Mononuclear cell (primary cell): ENCODE results near the gene TNPO3. TPM values are rescaled to one million over a fixed set of nuclear protein-coding genes. Genes with fewer than 3 reads are reported as not detected.
"Not testable (repeated sequence)": the region's sequence is repeated elsewhere in the genome, so short reads cannot be mapped to it uniquely, and the experiment has no call there.

Source experiments
- H3K27me3 ChIP-seq: 2 replicates; pipeline ENCODE4 v1.6.0; 2011; ENCODE audit warnings: low read length, control low read depth; ENCODE audit not compliant: insufficient read depth
- H3K4me1 ChIP-seq: 2 replicates; pipeline ENCODE4 v1.5.1; 2011; ENCODE audit warnings: mild to moderate bottlenecking, low read length, control low read depth; ENCODE audit not compliant: insufficient read depth
- H3K4me3 ChIP-seq: 2 replicates; pipeline ENCODE4 v1.5.1; 2011; ENCODE audit warnings: mild to moderate bottlenecking, low read length, moderate library complexity
- H3K9me3 ChIP-seq: 2 replicates; pipeline ENCODE4 v1.5.1; 2011; ENCODE audit warnings: low read depth, mild to moderate bottlenecking, control low read depth, low read length
- total RNA-seq: library from RNA; depleted of rRNA; stranded (reverse); fragments of >200 nt; gene quantifications from one replicate; pipeline ENCODE4 v1.2.3, GENCODE V29; 2012

The TNPO3 gene
- total RNA-seq, 1 donor = 26.8 TPM

- no peak overlapping the region for H3K4me3 ChIP-seq
- peaks cover 28% of the 10 kb centered on the region for H3K4me1 ChIP-seq
- H3K27me3 ChIP-seq = no peaks in the 10 kb centered on the region
- no peaks in the 10 kb centered on the region for H3K9me3 ChIP-seq
Observed at GRCh38 chr7:129012641-129013040, 42.3 kb downstream of the TNPO3 start.

DNA sequence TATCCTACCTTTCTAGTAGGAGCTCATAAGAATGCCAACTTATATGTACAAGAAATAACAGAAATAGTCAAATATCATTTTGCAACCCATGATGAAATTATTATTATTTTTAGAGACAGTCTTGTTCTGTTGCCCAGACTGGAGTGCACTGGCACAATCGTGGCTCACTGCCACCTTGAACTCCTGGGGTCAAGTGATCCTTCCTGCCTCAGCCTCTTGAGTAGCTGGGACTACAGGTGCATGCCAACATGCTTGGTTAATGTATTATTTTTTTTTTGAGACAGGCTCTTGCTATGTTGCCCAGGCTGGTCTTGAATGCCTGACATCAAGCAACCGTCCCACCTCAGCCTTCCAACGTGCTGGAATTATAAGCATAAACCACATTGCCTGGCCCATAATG is 44.8 kb downstream of the TNPO3 start:
- Histone ChIP-seq H3K27me3 (no peaks in the 10 kb centered on the region), H3K4me1 (peaks cover 28% of the 10 kb centered on the region), H3K4me3 (no peak overlapping the region), H3K9me3 (no peaks in the 10 kb centered on the region)

DNA sequence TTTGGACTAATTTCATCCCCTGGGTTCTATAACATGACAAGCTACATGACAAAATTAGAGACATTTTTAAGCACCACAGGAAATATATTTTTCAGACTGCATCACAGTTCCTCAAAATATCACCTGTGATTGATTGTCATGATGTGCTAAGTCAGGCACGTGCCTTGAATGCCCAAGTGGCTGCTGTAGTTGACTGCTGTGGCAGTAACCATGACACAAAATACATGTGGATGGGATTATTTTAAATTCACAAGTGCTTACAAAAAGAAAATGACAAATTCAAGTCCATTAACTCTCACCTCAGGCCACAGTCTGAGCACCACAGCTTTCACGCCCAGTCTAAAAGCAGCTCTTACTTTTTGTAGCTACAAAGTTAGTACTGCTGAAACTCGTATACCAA is 45.5 kb downstream of the TNPO3 start:
- peaks cover 24% of the 10 kb centered on the region for H3K4me1 ChIP-seq
- no peaks in the 10 kb centered on the region for H3K27me3 ChIP-seq
- no peak overlapping the region for H3K4me3 ChIP-seq
- no peaks in the 10 kb centered on the region for H3K9me3 ChIP-seq

DNA sequence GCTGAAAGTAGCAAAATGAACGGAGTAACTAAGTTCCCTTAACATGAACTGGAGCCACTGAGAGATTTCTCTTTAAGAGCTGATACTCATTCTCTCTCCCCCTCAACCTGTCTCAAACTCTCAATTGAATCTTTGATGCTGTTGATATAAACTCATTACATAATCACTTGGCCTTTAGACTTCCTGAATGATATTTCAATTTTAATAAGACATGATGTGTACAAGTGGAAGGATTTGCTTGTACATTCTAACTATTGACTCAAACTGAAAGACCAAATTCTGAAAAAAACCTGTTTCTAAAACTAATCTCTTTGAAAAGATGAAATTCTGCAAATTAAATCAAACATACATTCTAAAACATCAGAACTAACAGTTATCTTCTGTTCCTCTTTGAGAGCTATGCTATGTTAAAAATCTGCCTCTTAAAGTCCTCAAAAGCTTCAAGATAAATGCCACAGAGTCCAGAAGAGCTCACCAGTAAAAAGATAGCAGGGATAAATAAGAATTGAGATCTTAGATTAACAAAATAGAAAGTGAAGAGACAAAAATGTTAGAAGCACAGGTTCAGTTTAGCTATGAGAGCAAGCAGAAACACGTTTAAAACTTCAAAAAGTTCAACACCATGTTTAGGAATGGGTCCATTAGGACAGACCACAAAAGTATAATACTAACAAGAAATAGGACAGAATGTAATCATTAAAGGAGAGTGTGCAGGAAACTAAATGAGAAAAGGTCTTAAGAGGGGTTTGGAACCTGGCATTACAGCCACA is 46.1 kb downstream of the TNPO3 start:
- Histone ChIP-seq H3K9me3 (no peaks in the 10 kb centered on the region), H3K4me3 (no peak overlapping the region), H3K4me1 (peaks cover 19% of the 10 kb centered on the region), H3K27me3 (no peaks in the 10 kb centered on the region)

DNA sequence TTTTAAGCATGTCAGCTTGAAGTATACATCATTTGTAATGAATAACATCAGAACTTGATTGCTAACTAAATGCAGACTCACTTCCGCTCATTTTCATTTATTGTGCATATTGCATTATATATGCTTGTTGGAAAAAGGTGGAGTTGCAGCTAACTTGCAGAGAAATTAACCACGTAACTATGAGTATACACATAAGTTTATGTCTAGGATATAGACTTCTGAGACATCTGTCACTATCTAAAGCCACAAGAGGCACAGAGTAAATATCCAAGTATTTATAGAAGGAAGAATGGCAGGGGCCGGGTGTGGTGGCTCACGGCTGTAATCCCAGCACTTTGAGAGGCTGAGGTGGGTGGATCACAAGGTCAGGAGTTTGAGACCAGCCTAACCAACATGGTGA is 47.3 kb downstream of the TNPO3 start:
- H3K4me1 ChIP-seq = peaks cover 11% of the 10 kb centered on the region
- H3K9me3 ChIP-seq = no peaks in the 10 kb centered on the region
- no peak overlapping the region for H3K4me3 ChIP-seq
- no peaks in the 10 kb centered on the region for H3K27me3 ChIP-seq

DNA sequence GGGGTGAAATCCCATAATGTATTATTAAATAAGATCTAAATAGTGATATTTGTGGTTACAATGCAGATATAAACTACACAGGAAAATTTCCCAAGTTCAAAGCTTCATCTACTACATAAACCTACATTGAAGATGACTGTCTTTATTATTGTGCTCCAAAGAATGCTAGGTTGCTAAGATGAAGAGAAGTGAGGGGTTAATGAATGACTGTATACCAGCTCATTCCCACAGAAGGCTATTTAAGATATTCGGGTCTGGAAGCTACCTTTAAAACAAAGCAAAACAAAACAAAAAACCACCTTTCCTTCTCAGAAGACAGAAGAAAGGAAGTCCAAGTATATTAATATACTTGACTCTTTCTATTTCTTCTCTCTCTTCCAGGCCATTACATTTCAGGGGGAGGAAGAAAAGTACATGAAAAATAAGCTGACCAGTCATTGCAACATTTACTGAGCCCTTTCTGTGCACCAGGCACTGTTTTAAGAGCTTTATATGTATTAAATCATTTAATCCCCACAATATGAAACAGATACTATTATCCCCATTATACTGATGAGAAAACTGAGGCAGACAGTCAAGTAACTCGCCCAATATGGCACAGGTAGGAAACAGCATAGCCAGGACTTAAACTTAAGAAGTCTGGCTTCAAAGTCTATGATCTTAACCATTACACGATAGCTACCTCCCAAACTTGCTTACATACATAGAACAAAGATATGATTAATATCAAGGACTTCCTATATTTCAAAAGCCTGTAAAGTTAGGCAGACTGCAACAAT is 48.1 kb downstream of the TNPO3 start:
- peaks cover 11% of the 10 kb centered on the region for H3K4me1 ChIP-seq
- H3K9me3 ChIP-seq = no peaks in the 10 kb centered on the region
- H3K4me3 ChIP-seq = no peak overlapping the region
- no peaks in the 10 kb centered on the region for H3K27me3 ChIP-seq

- Histone ChIP-seq H3K9me3 (no peaks in the 10 kb centered on the region), H3K4me3 (no peak overlapping the region)
Observed at GRCh38 chr7:129005186-129005585, 49.7 kb downstream of the TNPO3 start.

DNA sequence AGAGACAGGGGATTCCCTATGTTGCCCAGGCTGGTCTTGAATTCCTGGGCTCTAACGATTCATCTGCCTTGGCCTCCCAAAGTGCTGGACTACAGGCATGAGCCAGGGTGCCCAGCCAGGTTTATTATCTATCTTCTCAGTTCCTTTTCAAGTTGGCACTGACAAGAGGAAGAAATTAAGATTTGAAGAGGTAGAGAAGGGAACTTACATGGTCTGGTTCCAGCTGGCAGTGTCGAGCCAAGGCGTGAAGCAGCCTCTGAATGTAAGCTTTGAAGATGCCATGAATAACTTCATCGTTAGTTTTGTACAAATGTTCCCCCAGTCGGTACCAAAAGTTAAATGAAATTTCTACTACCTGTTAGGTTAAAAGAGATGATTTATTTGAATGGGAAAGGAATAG is 57.7 kb downstream of the TNPO3 start:
- no peaks in the 10 kb centered on the region for H3K4me1 ChIP-seq
- no peaks in the 10 kb centered on the region for H3K9me3 ChIP-seq
- H3K27me3 ChIP-seq = no peaks in the 10 kb centered on the region
- H3K4me3 ChIP-seq = no peak overlapping the region

More at GRCh38 chr7:129005186-129005585, 49.7 kb downstream of the TNPO3 start:
- peaks cover 10% of the 10 kb centered on the region for H3K4me1 ChIP-seq
- H3K27me3 ChIP-seq = no peaks in the 10 kb centered on the region

DNA sequence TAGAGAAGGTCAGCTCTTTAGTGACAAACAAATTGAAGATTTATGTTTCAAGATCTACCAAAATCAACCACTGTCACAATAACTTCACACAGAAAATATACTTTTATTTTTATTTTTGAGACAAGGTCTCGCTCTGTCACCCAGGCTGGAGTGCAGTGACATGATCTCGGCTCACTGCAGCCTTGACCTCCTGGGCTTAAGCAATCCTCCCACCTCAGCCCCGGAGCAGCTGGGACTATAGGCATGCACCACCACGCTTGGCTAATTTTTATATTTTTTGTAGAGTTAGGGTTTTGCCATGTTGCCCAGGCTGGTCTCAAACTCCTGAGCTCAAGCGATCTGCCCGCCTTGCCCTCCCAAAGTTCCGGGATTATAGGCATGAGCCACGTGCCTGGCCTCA is 60.4 kb downstream of the TNPO3 start:
- not testable (repeated sequence) for H3K4me1 ChIP-seq, H3K9me3 ChIP-seq, H3K27me3 ChIP-seq, H3K4me3 ChIP-seq

DNA sequence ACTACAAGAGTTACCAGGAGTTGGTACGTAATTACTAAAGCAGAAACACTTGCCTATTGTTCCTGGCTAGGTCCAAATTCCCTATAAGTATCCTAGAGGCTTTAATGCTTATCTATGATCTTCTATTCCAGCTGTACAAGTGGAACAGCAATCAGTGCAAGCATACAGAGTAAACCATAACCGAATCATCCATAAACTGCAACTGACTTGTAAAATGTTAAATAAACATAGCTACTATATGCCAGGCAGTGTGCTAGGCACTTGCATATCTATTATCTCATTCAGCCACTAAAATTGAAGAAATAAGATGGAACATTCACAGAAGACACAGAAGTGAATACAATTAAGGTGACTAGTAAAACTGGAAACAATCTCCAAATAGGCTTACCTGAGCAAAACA is 61.5 kb downstream of the TNPO3 start:
- Histone ChIP-seq H3K4me3 (no peak overlapping the region), H3K4me1 (no peaks in the 10 kb centered on the region), H3K27me3 (no peaks in the 10 kb centered on the region), H3K9me3 (no peaks in the 10 kb centered on the region)

DNA sequence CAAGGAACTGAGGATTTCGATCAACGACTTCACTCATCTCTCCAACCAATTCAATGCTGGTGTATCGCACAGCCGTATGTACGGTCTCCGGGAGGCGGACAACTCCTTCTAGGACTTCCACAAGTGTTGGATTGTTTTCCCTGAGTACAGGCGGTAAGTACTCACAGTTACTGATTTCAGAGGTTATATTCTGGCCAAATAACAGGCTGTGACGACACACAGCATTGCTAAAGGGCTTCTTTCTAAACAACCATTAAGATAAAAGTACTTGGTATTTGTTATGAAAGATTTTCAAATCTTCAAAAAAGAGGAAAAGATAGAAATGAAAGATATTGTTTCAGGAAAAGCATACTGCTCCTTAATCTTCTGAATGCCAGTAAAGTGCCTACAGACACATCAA is 65.0 kb downstream of the TNPO3 start:
- no peak overlapping the region for H3K4me3 ChIP-seq
- H3K4me1 ChIP-seq = no peaks in the 10 kb centered on the region
- H3K27me3 ChIP-seq = no peaks in the 10 kb centered on the region
- no peaks in the 10 kb centered on the region for H3K9me3 ChIP-seq

GRCh38 chr7:128988372-128988771 is 66.5 kb downstream of the TNPO3 start:
- Histone ChIP-seq H3K4me1 (no peaks in the 10 kb centered on the region), H3K27me3 (no peaks in the 10 kb centered on the region), H3K9me3 (no peaks in the 10 kb centered on the region), H3K4me3 (no peak overlapping the region)

- Histone ChIP-seq H3K27me3 (no peaks in the 10 kb centered on the region), H3K4me3 (no peak overlapping the region), H3K9me3 (no peaks in the 10 kb centered on the region), H3K4me1 (no peaks in the 10 kb centered on the region)
Observed at GRCh38 chr7:128986609-128987008, 68.3 kb downstream of the TNPO3 start.

DNA sequence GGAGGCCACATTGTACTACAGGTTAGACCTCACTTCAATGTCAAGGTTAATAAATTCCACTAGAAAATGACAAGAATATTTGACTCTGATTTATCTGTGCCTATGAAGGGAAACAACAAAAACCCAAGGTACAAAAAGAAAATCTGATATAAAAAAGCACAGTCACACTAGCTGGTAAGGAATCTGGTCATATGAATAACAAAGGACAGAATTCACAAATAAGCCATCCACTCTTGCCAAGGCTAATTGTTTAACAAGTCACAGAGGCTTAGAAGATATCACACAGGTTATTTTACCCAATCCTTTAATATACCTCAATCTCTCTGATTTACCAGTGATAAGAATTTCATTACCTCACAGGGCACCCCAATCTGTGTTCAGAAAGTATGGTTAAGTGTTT is 69.3 kb downstream of the TNPO3 start:
- H3K4me3 ChIP-seq = no peak overlapping the region
- no peaks in the 10 kb centered on the region for H3K9me3 ChIP-seq
- H3K4me1 ChIP-seq = no peaks in the 10 kb centered on the region
- H3K27me3 ChIP-seq = no peaks in the 10 kb centered on the region

DNA sequence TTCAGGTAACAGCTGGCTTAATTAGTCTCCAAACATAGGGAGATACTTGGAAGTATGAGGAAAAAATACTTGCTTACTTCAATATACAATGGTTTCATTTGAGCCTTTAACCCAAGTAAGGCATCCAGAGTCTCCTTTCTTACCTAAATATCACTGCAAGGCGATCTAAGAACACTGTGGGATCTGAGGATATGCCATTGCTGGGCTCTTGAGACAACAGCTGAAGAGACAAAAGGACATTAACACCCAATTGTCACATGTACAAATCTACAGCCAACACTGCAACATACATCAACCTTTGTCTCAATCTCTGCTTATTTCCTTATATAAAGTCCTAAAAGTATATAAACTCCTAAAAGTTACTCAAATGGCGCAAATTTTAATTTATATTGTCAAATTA is 72.8 kb downstream of the TNPO3 start:
- H3K27me3 ChIP-seq = no peaks in the 10 kb centered on the region
- H3K4me3 ChIP-seq = no peak overlapping the region

More for the DNA sequence above, 72.8 kb downstream of the TNPO3 start:
- Histone ChIP-seq H3K9me3 (no peaks in the 10 kb centered on the region), H3K4me1 (no peaks in the 10 kb centered on the region)
